Measurements from ENCODE around the gene HEXIM2. TPM values are rescaled to one million over a fixed set of nuclear protein-coding genes. Genes with fewer than 3 reads are reported as not detected.
A peak's percentile ranks its signal among the peaks of the same experiment; 100 is the strongest.

HEXIM2 gene
- total RNA-seq, 1 donor from 2014 or later, result 2.6 TPM

DNA sequence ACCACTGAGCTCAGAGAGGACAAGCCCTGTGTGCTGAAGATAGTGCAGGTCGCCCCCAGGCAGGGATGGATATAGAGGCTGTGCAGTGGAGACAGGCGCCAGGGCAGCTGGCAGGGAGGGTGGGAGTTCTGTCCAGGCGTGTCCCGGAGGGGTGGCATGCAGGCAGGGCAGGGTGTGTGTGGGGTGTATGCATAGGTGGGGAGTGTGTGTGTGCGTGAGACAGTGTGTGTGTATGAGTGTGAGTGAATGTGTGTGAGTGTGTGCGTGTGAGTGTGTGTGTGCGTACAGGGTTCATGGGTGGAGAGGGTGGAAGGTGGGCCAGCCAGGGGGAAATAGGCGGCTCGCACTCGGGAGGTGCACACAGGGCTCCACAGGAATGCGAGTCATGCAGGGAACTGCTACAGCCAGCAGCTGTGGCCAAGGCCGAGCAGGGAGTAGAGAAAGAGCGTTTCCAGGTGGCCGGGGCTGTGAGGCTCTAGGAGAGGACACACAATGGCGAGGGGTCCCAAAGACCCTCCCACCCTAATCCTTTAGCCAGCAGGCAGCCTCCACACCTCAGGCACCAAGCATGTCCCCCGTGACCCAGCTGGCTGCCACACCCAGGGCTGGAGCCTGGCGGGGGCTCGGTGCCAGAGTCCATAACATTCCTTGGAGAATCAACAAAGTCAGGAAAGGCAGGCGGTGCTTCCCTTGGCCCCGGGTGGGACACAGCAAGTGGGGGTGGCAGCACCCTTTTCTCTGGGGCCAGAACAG is 34.0 kb upstream of the HEXIM2 start:
- DNase-seq (ENCODE audit: low read depth in 2 of 2), result peak; percentile 45 to 68

DNA sequence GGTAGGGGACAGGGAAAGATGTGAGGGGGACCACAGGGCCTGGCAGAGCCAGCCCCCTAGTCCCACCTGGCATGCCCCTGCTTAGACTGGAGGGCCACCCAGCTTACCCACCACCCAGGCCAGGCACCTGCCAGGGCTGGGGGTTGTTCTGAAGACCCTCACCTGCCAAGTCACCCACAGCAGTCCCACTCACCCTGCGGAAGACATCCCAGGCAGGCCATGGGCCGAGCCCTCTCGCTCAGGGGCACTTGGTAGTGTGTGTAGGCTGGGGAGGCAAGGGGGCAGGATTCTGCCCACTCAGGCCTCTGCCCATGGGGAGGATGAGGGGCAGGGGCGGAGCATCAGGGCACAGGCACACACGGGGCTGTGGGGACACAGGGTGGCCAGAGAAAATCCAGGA is 33.3 kb upstream of the HEXIM2 start:
- DNase-seq (ENCODE audit: low read depth in 2 of 2), result no peak

DNA sequence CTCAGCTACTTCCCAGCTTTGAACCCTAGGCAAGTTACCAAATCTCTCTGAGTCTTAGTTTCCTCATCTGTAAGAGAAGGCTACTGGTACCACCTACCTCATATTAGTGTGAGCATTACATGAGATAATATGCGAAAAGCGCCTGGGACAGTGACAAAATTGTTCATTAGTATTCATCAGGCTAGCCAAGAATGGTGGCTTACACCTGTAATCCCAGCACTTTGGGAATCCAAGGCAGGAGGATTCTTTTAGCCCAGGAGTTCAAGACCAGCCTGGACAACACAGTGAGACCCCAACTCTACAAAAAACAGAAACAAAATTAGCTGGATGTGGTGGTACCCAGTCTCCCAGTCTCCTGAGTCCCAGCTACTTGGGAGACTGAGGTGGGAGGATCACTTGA is 32.7 kb upstream of the HEXIM2 start:
- no peak for DNase-seq (ENCODE audit: low read depth in 2 of 2)

DNA sequence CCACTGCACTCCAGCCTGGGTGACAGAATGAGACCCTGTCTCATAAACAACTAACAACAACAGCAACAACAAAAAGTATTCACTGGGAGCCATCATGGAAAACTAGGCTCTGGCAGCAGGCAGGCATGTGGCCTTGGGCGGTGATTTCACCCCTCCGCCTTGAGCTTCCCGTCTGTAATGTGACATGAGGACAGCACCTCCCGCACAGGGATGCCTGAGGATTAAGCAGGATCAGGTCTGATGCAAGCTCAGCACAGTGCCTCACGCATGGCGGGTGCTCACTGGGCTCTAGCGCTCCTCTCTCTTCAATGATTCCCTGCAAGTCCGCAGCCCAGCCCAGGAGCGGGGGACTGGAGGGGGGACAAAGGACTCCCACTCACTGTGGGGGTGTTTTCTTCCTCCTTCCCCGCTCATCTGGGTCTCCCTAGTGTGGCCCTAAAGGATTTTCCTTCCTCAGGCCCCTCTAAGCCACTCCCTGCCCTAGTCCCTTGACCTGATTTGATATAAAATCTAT is 32.2 kb upstream of the HEXIM2 start:
- DNase-seq (ENCODE audit: low read depth in 2 of 2), result peak; percentile 34 to 43

DNA sequence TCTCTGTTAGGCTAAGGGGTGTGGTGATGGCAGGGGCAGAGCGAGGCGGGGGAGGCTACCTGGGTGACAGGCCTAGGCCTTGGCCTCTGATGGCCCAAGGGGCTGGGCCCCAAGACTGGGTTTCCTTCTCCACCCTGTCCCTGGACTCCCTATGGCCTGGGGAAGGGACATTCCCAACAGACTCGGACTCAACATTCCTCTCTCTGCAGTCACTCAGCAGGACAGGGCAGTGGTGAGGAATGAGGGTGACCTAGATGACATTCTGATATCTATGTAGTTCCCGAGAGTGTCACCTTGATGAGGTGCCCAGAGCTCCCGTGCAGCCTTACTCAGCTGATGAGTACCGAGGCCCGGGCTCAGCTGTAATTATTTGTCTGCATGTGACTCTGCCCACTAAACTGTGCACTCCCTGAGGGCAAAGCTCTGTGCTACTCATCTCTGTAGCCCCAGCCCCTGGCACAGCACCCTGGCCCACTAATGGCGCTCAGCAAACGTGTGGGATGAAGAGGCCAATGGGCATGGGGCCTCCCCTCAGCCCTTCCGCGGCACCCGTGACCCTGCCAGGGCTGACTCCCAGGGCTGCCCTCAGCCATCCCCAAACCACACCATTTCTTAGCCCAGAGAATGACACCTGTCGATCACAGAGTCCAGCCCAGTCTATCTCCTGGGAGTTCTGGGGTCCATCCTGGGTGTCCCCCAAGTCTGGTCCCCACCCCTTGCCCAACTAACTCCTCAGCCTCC is 31.6 kb upstream of the HEXIM2 start:
- DNase-seq (ENCODE audit: low read depth in 2 of 2), result no peak

DNA sequence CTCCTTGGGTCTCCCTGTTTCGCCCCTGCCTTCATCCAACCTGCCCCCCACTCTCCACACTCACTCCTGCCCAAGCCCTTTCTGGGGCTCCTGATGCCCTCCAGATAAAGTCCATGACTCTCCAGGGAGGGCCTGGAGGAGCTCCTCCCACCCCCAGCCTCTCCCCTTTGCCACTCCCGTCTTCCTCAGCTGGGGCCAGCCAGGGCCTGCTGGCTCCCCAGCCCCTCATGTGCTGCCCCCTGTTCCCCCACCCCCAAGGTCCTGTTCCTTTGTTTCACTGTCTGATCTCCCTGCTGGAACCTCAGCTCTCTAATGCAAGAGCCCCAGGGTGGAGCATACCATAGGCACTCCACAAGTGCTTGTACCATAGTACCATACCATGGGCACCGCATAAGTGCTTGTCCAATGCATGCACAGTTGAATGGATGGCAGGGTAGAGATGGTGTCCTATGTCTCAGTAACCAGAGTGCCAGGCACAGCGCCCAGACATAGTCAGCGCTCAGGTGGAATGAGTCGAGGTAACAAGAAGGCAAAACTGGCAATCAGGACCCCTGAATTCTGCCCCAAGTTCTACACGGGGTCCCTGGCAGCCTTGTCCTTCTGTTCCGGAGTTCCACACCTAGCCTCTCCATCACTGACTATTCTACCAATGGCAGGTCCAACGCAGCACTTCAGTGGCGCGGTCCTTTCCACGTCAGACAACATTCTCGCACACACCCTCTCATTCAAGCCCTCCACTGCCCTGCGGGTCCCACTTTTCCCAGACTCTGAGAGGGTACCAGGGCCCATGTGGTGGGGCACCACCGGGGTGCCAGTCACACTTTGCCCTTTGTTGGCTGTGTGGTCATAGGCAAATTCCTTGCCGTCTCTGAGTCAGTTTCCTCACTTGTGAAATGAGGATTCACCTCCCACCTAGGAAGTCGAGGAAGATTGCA is 30.7 kb upstream of the HEXIM2 start:
- no peak for DNase-seq (ENCODE audit: low read depth in 2 of 2)

DNA sequence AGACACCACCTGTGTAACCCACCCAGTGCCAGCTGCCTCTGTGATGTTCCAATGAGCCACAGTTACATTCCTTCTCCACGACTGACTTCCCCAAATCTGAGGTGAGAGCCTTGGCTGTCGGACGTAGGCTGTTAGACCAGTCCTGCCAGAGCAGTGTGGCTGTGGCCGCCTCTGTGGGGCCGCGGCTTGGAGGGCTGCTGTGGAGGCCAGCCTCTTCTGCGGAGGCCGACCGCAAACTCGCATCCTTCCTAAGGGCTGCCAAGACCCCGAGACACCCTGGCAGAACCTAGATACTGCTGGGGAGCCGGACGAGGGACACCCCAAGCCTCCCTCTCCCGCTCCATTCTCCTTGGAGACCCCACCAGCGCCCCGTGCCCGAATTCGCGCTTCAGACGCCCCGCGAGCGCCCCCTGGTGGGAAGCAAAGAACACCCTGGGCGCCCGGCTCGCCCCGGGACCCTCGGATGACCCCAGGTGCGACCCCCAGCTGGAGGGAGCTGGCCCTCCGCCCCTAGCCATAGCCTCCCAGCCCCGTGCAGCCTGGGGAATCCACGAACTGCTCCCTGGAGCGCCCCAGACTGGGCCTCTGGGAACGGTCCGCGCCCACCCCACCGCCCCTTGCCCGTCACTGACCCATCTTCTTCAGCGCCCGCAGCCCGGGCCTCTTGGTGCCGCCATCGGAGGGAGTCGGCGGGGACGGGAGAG is 29.9 kb upstream of the HEXIM2 start:
- DNase-seq (ENCODE audit: low read depth in 2 of 2), result peak; percentile 37 to 48

DNA sequence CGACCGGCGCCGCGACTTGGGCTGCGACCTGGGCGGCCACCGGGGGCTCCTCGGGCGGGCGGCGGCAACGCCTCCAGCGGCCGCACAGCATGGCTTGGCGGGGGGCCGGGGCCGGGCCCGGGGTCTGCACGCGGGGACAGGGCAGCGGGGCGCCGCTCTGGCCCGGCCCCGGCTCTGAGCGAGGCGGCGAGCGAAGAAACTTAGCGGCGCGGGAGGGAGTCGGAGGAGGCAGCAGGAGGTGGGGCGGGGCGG is 29.4 kb upstream of the HEXIM2 start, which contains the start of gene PLCD3:
PLCD3 (minus strand) TSS at position 196 of the 252 bp plus-strand sequence; CDS start at position 91, 105 bp downstream.
- peak in 1 of 2 donors; percentile 27 for DNase-seq (ENCODE audit: low read depth in 2 of 2)

DNA sequence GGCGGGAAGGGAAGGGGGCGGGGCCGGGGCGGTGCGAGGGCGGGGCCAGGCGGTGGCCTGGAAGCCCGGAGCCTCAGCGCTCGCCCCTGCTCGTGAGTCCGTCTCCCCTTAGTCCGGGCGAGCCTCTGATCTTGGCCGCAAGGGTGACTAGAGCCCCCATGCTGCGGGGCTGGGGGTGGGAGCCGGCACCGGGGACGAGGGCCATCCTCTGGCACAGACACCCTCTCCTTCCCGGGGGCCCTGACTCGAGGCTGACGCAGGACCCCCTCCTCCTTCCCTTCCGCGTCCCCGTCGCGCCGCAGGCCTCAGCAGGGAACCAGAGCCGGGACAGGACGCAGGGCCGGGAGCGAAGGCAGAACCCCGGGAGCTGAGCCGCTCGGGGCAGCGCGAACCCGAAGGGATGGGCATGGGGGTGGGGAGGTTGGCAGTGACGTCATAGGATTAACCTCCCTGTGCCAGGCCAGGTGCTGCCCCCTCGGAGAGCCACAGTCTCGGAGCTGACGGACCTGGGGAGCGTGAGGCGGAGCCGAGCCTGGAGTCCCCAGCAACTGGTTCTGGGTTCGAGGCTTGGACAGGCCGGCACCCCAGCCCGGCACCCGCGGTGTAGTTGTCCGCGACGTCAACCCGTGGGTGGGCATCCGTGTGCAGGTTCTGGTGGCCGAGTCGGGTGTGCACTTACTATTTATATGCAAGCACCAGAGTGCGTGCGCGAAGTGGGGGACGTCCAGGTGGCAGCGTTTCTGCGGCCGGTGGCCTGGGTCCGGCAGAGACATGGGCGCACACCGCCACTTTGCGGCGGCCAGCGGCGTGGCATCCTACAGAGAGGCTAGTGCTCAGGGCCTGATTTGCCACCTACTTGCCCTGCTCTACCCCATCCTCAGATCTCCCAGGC is 28.9 kb upstream of the HEXIM2 start:
- peak; percentile 86 to 92 for DNase-seq (ENCODE audit: low read depth in 2 of 2)

DNA sequence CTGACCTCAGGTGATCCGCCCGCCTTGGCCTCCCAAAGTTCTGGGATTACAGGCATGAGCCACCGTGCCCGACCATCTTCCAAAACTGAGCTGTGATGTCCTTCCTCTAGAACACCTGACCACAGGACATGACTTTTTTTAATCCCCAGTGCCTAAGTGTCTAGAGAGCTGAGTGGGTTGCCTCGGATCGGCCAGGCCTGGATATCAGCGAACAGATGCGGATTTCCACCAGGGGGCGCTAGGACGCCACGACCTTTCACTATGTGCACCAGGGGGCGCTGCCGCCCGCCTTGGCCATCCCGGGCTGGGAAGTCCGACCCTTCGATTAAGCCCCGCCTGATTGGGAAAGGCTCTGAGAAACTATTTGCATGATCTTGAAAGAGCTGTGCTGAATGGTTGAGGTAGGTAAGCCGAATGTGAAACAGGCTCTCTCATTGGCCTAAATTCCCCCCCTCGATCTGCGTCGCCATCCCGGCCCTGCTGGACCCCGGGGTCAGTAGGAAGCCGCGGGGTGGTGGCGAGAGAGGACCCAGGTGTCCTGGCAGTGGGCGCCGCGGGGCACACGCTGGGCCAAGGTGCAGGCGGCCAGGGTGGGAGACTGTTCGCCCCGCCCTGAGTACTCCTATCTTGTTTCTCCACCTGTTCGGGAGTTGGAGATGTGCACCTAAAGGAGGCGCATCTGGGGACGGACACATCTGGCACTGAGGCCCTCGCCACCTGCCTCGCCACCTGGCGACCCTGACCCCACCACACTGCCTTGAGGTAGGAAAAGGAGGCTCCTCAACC is 26.3 kb upstream of the HEXIM2 start, which contains the start of gene ACBD4:
ACBD4 (plus strand) TSS at position 496 of the 786 bp plus-strand sequence. CDS start 458 bp downstream, outside the sequence.
- peak; percentile 97 to 98 for DNase-seq (ENCODE audit: low read depth in 2 of 2)

DNA sequence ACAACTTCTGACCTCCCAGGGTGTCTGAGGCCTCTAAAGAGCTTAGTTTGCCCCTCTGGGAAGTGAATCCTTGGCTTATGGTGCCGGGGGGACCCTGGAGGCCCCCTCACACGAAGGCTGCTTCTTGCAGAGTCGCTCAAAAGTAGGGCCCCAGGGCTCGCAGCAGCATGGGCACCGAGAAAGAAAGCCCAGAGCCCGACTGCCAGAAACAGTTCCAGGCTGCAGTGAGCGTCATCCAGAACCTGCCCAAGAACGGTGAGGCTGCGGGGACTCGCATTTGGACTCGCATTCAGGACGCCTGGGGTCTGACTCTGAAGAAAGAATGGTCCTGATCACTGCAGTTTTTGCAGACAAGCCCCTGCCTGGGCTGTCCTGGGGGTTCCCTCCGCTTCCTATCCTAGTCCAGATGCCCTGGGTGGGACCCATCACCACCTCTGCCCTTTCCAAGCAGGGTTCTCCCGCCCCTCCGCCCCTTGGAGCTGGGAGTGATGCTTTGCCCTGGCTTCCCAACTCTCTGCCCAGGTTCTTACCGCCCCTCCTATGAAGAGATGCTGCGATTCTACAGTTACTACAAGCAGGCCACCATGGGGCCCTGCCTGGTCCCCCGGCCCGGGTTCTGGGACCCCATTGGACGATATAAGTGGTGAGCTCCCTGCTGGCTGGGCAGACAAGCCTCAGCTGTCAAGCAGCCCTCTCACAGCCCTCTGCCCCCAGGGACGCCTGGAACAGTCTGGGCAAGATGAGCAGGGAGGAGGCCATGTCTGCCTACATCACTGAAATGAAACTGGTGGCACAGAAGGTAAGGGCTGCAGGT is 25.5 kb upstream of the HEXIM2 start:
- DNase-seq (ENCODE audit: low read depth in 2 of 2), result no peak

DNA sequence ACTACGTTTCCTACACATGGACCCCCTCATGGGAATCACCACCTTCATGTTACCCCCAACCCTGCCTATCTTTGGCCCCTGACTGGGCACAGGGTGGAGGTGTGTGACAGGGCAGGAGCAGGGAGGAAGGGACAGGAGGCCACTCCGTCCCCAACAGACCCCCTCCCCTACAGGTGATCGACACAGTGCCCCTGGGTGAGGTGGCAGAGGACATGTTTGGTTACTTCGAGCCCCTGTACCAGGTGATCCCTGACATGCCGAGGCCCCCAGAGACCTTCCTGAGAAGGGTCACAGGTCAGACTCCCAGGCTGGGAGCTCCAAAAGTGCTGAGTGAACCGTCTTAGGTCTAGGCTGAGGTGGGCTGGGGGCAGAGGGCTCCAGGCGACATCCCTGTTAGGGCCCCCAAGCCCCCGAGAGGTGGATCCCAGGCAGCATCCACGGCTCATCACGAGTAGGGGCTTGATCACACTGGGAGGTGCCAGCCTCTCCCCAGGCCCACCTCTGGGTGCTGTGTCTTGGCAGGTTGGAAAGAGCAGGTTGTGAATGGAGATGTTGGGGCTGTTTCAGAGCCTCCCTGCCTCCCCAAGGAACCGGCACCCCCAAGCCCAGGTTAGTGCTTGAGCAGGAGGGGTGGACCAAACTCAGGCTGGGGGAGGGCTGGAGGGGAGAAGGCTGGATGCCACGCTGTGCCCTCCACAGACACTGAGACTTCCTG is 24.7 kb upstream of the HEXIM2 start:
- no peak for DNase-seq (ENCODE audit: low read depth in 2 of 2)

DNA sequence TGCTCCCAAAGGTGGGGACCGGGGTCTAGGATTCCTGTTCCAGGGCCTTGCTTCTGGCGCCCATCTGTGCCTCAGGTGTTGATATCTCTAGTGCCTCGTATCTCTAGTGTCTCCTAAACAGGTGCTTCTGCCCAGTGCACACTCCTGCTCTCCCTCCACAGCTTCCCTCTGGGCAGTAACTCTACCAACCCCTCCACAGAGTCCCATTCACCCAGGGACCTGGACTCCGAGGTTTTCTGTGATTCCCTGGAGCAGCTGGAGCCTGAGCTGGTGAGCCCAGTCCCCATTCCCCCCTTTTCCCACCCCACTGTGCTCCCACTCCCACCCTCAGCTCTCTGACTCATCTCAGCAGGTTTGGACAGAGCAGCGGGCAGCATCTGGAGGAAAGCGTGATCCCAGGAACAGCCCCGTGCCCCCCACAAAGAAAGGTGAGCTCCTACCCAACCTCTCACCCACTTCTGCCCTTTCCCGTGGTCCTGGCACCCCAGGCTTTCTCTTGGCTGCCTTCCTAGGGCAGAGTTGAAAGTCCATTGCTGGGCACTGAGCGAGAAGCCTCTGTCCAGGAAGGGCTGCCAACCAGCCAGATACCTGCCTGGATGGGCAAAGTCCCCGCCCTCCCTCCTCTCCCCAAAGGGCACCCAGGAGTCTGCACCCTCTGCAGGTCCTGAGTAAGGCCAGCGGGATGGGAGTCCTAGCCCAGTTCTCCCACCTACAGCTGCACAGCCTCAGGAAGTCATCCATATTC is 23.9 kb upstream of the HEXIM2 start:
- DNase-seq (ENCODE audit: low read depth in 2 of 2), result no peak

DNA sequence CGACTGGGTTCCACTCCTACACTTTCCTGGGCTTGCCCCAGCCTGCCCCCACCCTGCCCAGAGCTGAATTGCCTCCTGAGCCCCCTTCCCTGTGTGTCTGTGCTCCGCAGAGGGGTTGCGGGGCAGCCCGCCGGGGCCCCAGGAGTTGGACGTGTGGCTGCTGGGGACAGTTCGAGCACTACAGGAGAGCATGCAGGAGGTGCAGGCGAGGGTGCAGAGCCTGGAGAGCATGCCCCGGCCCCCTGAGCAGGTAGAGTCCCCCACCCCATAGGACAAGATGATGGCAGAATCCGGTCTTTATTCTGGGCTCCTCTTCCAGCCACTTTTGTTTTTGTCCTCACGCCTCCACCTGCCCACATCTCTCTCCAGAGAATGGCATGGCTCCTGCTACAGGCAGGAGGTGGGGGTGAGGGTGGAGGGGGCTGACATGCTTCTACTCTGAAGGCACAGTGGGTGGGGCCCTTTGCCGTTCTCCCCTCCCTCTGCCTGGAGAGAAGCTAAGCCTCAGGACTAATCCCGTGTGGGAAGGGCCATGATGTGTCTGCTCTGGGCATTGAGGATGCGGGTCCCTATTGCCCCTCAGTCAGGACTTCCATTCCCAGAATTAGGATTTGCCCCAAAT is 22.7 kb upstream of the HEXIM2 start:
- no peak for DNase-seq (ENCODE audit: low read depth in 2 of 2)

DNA sequence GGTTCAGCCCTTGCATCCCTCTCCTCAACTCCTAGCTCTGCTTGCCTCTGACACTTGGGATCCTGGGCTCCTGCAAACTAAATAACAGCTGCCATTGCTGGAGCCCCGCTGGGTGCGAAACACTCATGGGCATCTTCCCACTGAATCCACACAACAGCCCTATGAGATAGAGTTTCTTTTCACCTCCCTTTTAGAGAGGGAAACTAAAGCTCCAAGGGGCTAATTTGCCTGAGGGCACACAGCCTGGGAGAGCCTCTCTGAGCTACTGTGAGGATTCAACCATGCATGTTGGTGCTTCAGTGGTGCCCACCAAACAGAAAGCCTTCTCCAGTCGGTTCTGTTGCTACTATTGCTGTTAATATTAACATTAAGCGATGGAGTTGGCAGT is 22.1 kb upstream of the HEXIM2 start:
- DNase-seq (ENCODE audit: low read depth in 2 of 2), result no peak

DNA sequence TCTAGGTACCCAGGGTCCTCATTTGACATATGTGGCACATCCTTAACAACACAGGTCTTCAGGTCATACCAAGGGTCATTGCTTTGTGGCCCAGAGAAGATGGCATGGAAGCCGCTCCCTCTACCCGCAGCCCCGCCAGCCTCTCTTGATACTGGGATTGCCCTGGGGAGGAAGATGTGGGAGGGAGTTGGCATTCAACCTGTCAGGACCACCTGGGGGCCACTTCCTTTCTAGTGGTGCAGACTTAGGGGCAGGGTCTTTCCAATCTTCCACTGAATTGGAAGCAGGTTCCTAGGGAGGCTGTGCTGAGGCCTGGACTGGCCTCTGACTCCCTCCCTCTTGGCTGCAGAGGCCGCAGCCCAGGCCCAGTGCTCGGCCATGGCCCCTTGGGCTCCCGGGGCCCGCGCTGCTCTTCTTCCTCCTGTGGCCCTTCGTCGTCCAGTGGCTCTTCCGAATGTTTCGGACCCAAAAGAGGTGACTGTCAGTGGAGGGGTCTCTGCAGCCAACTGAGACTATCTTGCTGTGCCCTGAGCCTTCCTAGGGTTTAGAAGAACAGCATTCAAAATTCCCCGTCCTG is 18.5 kb upstream of the HEXIM2 start:
- DNase-seq (ENCODE audit: low read depth in 2 of 2), result no peak

Measured in lung microvascular endothelial cell (primary cell).